K562 (cell line): ENCODE results near the gene GPHN. TPM values are rescaled to one million over a fixed set of nuclear protein-coding genes. Genes with fewer than 3 reads are reported as not detected.

Experiments used
- ESRRA ChIP-seq: fragments of 450-650 bp; IDR thresholded peaks from 2 replicates; pipeline ENCODE4 v1.6.1; 2014; ENCODE audit warnings: low read depth, mild to moderate bottlenecking, moderate library complexity, borderline replicate concordance
- MTA2 ChIP-seq: fragments of 450-650 bp; IDR thresholded peaks from 2 replicates; pipeline ENCODE4 v1.6.1; 2016; ENCODE audit warnings: low read depth
- ZBTB40 ChIP-seq, 2 experiments: fragments of 450-650 bp in 1 of 2; sonication (generic) in 1 of 2; formaldehyde crosslinking in 1 of 2; IDR thresholded peaks; 2 replicates each; pipeline versions ENCODE4 v1.7.1 to v1.9.0; 2016 to 2022; ENCODE audit warnings: inconsistent platforms in 1 of 2, mild to moderate bottlenecking in 1 of 2, missing genetic modification reagents in 1 of 2
- ZNF408 ChIP-seq: fragments of 250-450 bp; sonication (Bioruptor Pico); IDR thresholded peaks from 2 replicates; pipeline ENCODE4 v1.4.0; 2020; ENCODE audit warnings: low read depth, mild to moderate bottlenecking, moderate library complexity
- ZNF695 ChIP-seq: fragments of 450-650 bp; formaldehyde crosslinking; IDR thresholded peaks from 2 replicates; pipeline ENCODE4 v1.4.0; 2020; ENCODE audit warnings: mild to moderate bottlenecking, moderate library complexity
- polyA plus RNA-seq, 8 experiments: library from polyadenylated mRNA; depleted of rRNA in 4 of 8; stranded (reverse) in 5 of 8; unstranded in 3 of 8; fragments of >200 nt; fragmentation: Nextera tagmentation in 2 of 8; fragmentation: Illumina TruSeq in 1 of 8; extraction: Ambion mirVana in 2 of 8; extraction: Trizol in 1 of 8; gene quantifications; 2 replicates each; pipeline versions ENCODE4 v1.2.1 to v1.2.3, GENCODE V29; 2011 to 2014; ENCODE audit warnings: inconsistent platforms in 1 of 8, missing spikeins in 1 of 8
- total RNA-seq, 7 experiments: library from RNA; depleted of rRNA in 6 of 7; stranded (reverse); fragments of >200 nt in 6 of 7; fragmentation: Illumina TruSeq in 2 of 7; extraction: Trizol in 2 of 7; gene quantifications; 2 replicates each; pipeline versions ENCODE4 v1.2.1 to v1.2.3, GENCODE V29; 2011 to 2021; ENCODE audit warnings: low replicate concordance in 1 of 7
- TF ChIP-seq, protein P1 (sequence below): sonication (generic); formaldehyde crosslinking; IDR thresholded peaks from 2 replicates; pipeline ENCODE4 v1.8.1; 2023; ENCODE audit warnings: missing genetic modification reagents, mild to moderate bottlenecking, borderline replicate concordance
- TF ChIP-seq, protein P2 (sequence below), 3 experiments: fragments of 200-800 bp in 1 of 3; sonication (Bioruptor generic) in 1 of 3; sonication (generic) in 1 of 3; formaldehyde crosslinking in 1 of 3; IDR thresholded peaks; 2 replicates each; pipeline versions ENCODE4 v1.6.1 to v1.8.0; 2016 to 2022; ENCODE audit warnings: mild to moderate bottlenecking in 2 of 3, missing compliant biosample characterization in 2 of 3, missing genetic modification characterization in 2 of 3, missing genetic modification reagents in 1 of 3

GPHN gene
- total and polyA plus RNA-seq, 9 of the 15 experiments (the other 6 are each of a cell fraction or from before 2014, with no cell fraction given) = 5.9 to 16.0 (median 11.4) TPM

DNA sequence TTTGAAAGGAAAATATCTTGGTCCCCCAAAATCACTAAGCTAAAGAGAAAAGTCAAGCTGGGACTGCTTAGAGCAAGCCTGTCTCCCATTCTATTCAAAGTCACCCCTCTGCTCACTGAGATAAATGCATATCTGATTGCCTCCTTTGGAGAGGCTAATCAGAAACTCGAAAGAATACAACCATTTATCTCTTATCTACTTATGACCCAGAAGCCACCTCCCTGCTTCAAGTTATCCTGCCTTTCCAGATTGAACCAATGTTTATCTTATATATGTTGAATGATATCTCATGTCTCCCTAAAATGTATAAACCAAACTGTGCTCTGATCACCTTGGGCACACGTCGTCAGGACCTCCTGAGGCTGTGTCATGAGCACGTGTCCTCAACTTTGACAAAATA lies 36.4 kb upstream of the GPHN start (continued):
- TF ChIP-seq, protein P1, sequence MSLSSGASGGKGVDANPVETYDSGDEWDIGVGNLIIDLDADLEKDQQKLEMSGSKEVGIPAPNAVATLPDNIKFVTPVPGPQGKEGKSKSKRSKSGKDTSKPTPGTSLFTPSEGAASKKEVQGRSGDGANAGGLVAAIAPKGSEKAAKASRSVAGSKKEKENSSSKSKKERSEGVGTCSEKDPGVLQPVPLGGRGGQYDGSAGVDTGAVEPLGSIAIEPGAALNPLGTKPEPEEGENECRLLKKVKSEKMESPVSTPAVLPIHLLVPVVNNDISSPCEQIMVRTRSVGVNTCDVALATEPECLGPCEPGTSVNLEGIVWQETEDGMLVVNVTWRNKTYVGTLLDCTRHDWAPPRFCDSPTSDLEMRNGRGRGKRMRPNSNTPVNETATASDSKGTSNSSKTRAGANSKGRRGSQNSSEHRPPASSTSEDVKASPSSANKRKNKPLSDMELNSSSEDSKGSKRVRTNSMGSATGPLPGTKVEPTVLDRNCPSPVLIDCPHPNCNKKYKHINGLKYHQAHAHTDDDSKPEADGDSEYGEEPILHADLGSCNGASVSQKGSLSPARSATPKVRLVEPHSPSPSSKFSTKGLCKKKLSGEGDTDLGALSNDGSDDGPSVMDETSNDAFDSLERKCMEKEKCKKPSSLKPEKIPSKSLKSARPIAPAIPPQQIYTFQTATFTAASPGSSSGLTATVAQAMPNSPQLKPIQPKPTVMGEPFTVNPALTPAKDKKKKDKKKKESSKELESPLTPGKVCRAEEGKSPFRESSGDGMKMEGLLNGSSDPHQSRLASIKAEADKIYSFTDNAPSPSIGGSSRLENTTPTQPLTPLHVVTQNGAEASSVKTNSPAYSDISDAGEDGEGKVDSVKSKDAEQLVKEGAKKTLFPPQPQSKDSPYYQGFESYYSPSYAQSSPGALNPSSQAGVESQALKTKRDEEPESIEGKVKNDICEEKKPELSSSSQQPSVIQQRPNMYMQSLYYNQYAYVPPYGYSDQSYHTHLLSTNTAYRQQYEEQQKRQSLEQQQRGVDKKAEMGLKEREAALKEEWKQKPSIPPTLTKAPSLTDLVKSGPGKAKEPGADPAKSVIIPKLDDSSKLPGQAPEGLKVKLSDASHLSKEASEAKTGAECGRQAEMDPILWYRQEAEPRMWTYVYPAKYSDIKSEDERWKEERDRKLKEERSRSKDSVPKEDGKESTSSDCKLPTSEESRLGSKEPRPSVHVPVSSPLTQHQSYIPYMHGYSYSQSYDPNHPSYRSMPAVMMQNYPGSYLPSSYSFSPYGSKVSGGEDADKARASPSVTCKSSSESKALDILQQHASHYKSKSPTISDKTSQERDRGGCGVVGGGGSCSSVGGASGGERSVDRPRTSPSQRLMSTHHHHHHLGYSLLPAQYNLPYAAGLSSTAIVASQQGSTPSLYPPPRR = no peak
- TF ChIP-seq ZBTB40 (IDR thresholded peaks at IDR 0.05) (no peak), ZBTB40 (CRISPR knock-in tag; IDR thresholded peaks at IDR 0.05) (no peak), ESRRA (0 out of 2 replicates have a peak, but pooled peaks have one; percentile 16), MTA2 (peak; percentile 74), ZNF408 (CRISPR knock-in tag) (no peak), ZNF695 (CRISPR knock-in tag) (no peak)
- TF ChIP-seq, protein P2, sequence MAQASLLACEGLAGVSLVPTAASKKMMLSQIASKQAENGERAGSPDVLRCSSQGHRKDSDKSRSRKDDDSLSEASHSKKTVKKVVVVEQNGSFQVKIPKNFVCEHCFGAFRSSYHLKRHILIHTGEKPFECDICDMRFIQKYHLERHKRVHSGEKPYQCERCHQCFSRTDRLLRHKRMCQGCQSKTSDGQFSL (CRISPR knock-in tag; IDR thresholded peaks at IDR 0.05) = no peak
- TF ChIP-seq, protein P2 (tag; IDR thresholded peaks at IDR 0.05) = no peak
